Smooth muscle cell (in vitro differentiated cells): ENCODE measurements around the gene NPAS2. TPM values are rescaled to one million over a fixed set of nuclear protein-coding genes. Genes with fewer than 3 reads are reported as not detected.
A peak's percentile ranks its signal among the peaks of the same experiment; 100 is the strongest.

Experiments used
- DNase-seq: peaks from one replicate; lab custom pipeline; 2025; ENCODE audit not compliant: unreplicated experiment; lab: John Stamatoyannopoulos, UW
- H2AFZ ChIP-seq: fragments of 200-600 bp; sonication (generic); 2 replicates; pipeline ENCODE4 v1.6.0; 2016; ENCODE audit warnings: antibody characterized with exemption, low read depth, mild to moderate bottlenecking
- H3F3A ChIP-seq: fragments of 200-600 bp; sonication (generic); 2 replicates; pipeline ENCODE4 v1.6.0; 2017; ENCODE audit warnings: antibody characterized with exemption, low read depth
- H3K27ac ChIP-seq: fragments of 200-600 bp; sonication (generic); 2 replicates; pipeline ENCODE4 v1.5.1; 2016; ENCODE audit warnings: low read depth, mild to moderate bottlenecking
- H3K27me3 ChIP-seq: fragments of 200-600 bp; sonication (generic); 2 replicates; pipeline ENCODE4 v1.6.1; 2016; ENCODE audit warnings: low read depth, mild to moderate bottlenecking
- H3K36me3 ChIP-seq: fragments of 200-600 bp; sonication (generic); 2 replicates; pipeline ENCODE4 v1.5.1; 2016; ENCODE audit warnings: low read depth
- H3K4me1 ChIP-seq: fragments of 200-600 bp; sonication (generic); 2 replicates; pipeline ENCODE4 v1.5.1; 2016; ENCODE audit warnings: low read depth
- H3K4me2 ChIP-seq: fragments of 200-600 bp; sonication (generic); 2 replicates; pipeline ENCODE4 v1.6.0; 2016; ENCODE audit warnings: mild to moderate bottlenecking
- H3K4me3 ChIP-seq: fragments of 200-600 bp; sonication (generic); 2 replicates; pipeline ENCODE4 v1.5.1; 2016; ENCODE audit warnings: mild to moderate bottlenecking
- H3K79me2 ChIP-seq: fragments of 200-600 bp; sonication (generic); 2 replicates; pipeline ENCODE4 v1.6.0; 2016; ENCODE audit warnings: low read depth, mild to moderate bottlenecking
- H3K9ac ChIP-seq: fragments of 200-600 bp; sonication (generic); 2 replicates; pipeline ENCODE4 v1.6.0; 2016; ENCODE audit warnings: low read depth
- H3K9me3 ChIP-seq: fragments of 200-600 bp; sonication (generic); replicated peaks from 2 replicates; pipeline ENCODE4 v1.5.1; 2016; ENCODE audit warnings: low read depth
- H4K20me1 ChIP-seq: fragments of 200-600 bp; sonication (generic); 2 replicates; pipeline ENCODE4 v1.6.0; 2016; ENCODE audit warnings: low read depth
- CTCF ChIP-seq: fragments of 200-600 bp; sonication (generic); IDR thresholded peaks from 2 replicates; pipeline ENCODE4 v1.5.1; 2017; ENCODE audit warnings: borderline replicate concordance, mild to moderate bottlenecking, antibody characterized with exemption; ENCODE audit not compliant: insufficient read depth, poor library complexity, severe bottlenecking
- WGBS: methylation state at CpG from one replicate; pipeline ENCODE4 v1.1.7; 2016; ENCODE audit warnings: low lambda C conversion rate; 5-methylcytosine and 5-hydroxymethylcytosine counted together
- polyA plus RNA-seq: library from polyadenylated mRNA; unstranded; fragments of >200 nt; fragmentation: Nextera tagmentation; extraction: Ambion mirVana; gene quantifications from 2 replicates; pipeline ENCODE4 v1.2.1, GENCODE V29; 2016
- total RNA-seq: library from RNA; depleted of rRNA; stranded (reverse); fragments of >200 nt; gene quantifications from 2 replicates; pipeline ENCODE4 v1.2.3, GENCODE V29; 2014

NPAS2 gene
- total and polyA plus RNA-seq, 2 experiments from 2014 or later = 20.2 to 20.7 TPM

- Histone ChIP-seq H3K9ac (peak overlapping the region; percentile 43), H3K27ac (peak overlapping the region; percentile 78), H3K79me2 (no peaks in the 10 kb centered on the region), H3K36me3 (no peaks in the 10 kb centered on the region), H3F3A (peaks cover 10% of the 10 kb centered on the region), H2AFZ (no peak overlapping the region), H3K27me3 (peaks cover 3% of the 10 kb centered on the region), H3K9me3 (no peaks in the 10 kb centered on the region), H3K4me1 (no peaks in the 10 kb centered on the region), H3K4me3 (no peak overlapping the region), H4K20me1 (no peaks in the 10 kb centered on the region), H3K4me2 (peak overlapping the region; percentile 14)
- DNase-seq = no peak
- 65% methylated on average over 9 of the region's 9 CpGs for WGBS
- TF ChIP-seq CTCF = no peak
Observed at GRCh38 chr2:100802066-100802465, 17.9 kb upstream of the NPAS2 start.

GRCh38 chr2:100803334-100803733, 16.6 kb upstream of the NPAS2 start:
- H3K4me1 ChIP-seq = no peaks in the 10 kb centered on the region
- H3K27ac ChIP-seq = no peak overlapping the region
- H2AFZ ChIP-seq = no peak overlapping the region
- H3F3A ChIP-seq = peaks cover 10% of the 10 kb centered on the region
- no peaks in the 10 kb centered on the region for H3K9me3 ChIP-seq
- WGBS = 94% methylated on average over 6 of the region's 6 CpGs
- no peak overlapping the region for H3K4me2 ChIP-seq
- H3K9ac ChIP-seq = no peak overlapping the region
- no peak for TF ChIP-seq CTCF
- no peak overlapping the region for H3K4me3 ChIP-seq
- H4K20me1 ChIP-seq = no peaks in the 10 kb centered on the region
- no peaks in the 10 kb centered on the region for H3K79me2 ChIP-seq
- H3K27me3 ChIP-seq = peaks cover 3% of the 10 kb centered on the region
- H3K36me3 ChIP-seq = no peaks in the 10 kb centered on the region
- DNase-seq = no peak

GRCh38 chr2:100806550-100806949, 13.4 kb upstream of the NPAS2 start:
- no peaks in the 10 kb centered on the region for H3K36me3 ChIP-seq
- no peak overlapping the region for H3K4me2 ChIP-seq
- no peaks in the 10 kb centered on the region for H4K20me1 ChIP-seq
- peaks cover 2% of the 10 kb centered on the region for H3F3A ChIP-seq
- no peaks in the 10 kb centered on the region for H3K79me2 ChIP-seq
- H3K27ac ChIP-seq = no peak overlapping the region
- H2AFZ ChIP-seq = no peak overlapping the region
- H3K9ac ChIP-seq = no peak overlapping the region
- 77% methylated on average over 3 of the region's 3 CpGs for WGBS
- no peak overlapping the region for H3K4me3 ChIP-seq
- no peak for TF ChIP-seq CTCF
- DNase-seq = no peak
- no peaks in the 10 kb centered on the region for H3K9me3 ChIP-seq
- peaks cover 3% of the 10 kb centered on the region for H3K27me3 ChIP-seq
- no peaks in the 10 kb centered on the region for H3K4me1 ChIP-seq

GRCh38 chr2:100807707-100808106, 12.2 kb upstream of the NPAS2 start:
- Histone ChIP-seq H3K4me1 (no peaks in the 10 kb centered on the region), H3K4me3 (no peak overlapping the region), H3K9ac (no peak overlapping the region), H3K36me3 (no peaks in the 10 kb centered on the region), H3F3A (no peaks in the 10 kb centered on the region), H4K20me1 (no peaks in the 10 kb centered on the region), H2AFZ (no peak overlapping the region), H3K27ac (no peak overlapping the region), H3K4me2 (no peak overlapping the region), H3K79me2 (no peaks in the 10 kb centered on the region), H3K27me3 (peaks cover 3% of the 10 kb centered on the region), H3K9me3 (no peaks in the 10 kb centered on the region)
- 91% methylated on average over 4 of the region's 4 CpGs for WGBS
- no peak for DNase-seq
- no peak for TF ChIP-seq CTCF
